22Rv1 (cell line): ENCODE measurements around the gene KLHDC4.

Experiments used
- ZFX ChIP-seq: fragments of 450-650 bp; IDR thresholded peaks from 2 replicates; pipeline ENCODE4 v1.6.1; 2017; ENCODE audit warnings: antibody characterized with exemption, borderline replicate concordance
- TF ChIP-seq, protein P1 (sequence below): fragments of 450-650 bp; IDR thresholded peaks from 2 replicates; pipeline ENCODE4 v1.5.1; 2017; ENCODE audit warnings: mild to moderate bottlenecking

DNA sequence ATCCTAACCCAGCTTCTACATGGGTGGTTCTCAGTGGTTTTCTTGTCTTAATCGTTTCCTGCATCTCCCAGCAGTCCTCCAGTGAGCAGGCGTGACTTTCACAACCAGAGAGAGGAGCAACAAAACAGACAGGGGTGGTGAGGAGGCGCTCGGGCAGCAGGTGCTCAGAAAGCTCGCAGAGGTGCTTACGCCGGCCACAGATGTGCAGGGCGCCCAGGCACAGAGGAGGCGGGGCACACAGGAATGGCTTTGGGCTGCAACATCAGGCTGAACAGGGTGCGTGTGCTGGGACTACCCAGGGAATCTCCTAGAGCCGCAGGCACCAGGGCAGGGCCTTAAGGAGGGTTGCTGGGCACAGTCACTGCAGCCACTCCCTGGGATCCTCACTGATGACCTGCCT lies 32.6 kb downstream of the KLHDC4 start:
- TF ChIP-seq, protein P1, sequence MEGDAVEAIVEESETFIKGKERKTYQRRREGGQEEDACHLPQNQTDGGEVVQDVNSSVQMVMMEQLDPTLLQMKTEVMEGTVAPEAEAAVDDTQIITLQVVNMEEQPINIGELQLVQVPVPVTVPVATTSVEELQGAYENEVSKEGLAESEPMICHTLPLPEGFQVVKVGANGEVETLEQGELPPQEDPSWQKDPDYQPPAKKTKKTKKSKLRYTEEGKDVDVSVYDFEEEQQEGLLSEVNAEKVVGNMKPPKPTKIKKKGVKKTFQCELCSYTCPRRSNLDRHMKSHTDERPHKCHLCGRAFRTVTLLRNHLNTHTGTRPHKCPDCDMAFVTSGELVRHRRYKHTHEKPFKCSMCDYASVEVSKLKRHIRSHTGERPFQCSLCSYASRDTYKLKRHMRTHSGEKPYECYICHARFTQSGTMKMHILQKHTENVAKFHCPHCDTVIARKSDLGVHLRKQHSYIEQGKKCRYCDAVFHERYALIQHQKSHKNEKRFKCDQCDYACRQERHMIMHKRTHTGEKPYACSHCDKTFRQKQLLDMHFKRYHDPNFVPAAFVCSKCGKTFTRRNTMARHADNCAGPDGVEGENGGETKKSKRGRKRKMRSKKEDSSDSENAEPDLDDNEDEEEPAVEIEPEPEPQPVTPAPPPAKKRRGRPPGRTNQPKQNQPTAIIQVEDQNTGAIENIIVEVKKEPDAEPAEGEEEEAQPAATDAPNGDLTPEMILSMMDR, result no peak
- no peak for TF ChIP-seq ZFX
